Sigmoid colon (tissue), 7 donors: ENCODE measurements around the gene SLC10A2. TPM values are rescaled to one million over a fixed set of nuclear protein-coding genes. Genes with fewer than 3 reads are reported as not detected.
"Not testable (repeated sequence)": the region's sequence is repeated elsewhere in the genome, so short reads cannot be mapped to it uniquely, and the experiment has no call there.

Experiments
- DNase-seq: peaks from one replicate; pipeline ENCODE4 v3.0.0-alpha.2; 2019
- H3K27ac ChIP-seq, 4 donors: fragments of 200-600 bp; sonication (generic); one replicate each; pipeline ENCODE4 v1.5.1; 2016 to 2019; ENCODE audit warnings: mild to moderate bottlenecking in 1 of 4
- H3K27me3 ChIP-seq, 3 donors: fragments of 200-600 bp; sonication (generic); one replicate each; pipeline ENCODE4 v1.5.1; 2019; ENCODE audit warnings: mild to moderate bottlenecking in 1 of 3
- H3K36me3 ChIP-seq, 4 donors: fragments of 200-600 bp; sonication (generic); one replicate each; pipeline ENCODE4 v1.5.1; 2016 to 2019
- H3K4me1 ChIP-seq, 4 donors: fragments of 200-600 bp; sonication (generic); one replicate each; pipeline ENCODE4 v1.5.1; 2017 to 2019
- H3K4me3 ChIP-seq, 4 donors: fragments of 200-600 bp; sonication (generic); one replicate each; pipeline ENCODE4 v1.5.1; 2017 to 2019; ENCODE audit warnings: mild to moderate bottlenecking in 2 of 4, moderate library complexity in 1 of 4
- H3K9me3 ChIP-seq, 4 donors: fragments of 200-600 bp in 3 of 4; sonication (generic) in 3 of 4; one replicate each; pipeline versions ENCODE4 v1.5.1 to v1.6.1; 2013 to 2019
- EP300 ChIP-seq, 4 donors: sonication (generic); formaldehyde crosslinking; IDR thresholded peaks; one replicate each; pipeline ENCODE4 v1.6.1; 2017; ENCODE audit warnings: antibody characterized with exemption in 4 of 4
- POLR2A ChIP-seq, 2 donors: fragments of 450-650 bp; IDR thresholded peaks; one replicate each; pipeline ENCODE4 v1.6.1; 2016; ENCODE audit warnings: antibody characterized with exemption in 2 of 2, mild to moderate bottlenecking in 2 of 2, moderate library complexity in 2 of 2
- POLR2AphosphoS5 ChIP-seq, 4 donors: sonication (generic); formaldehyde crosslinking; IDR thresholded peaks; one replicate each; pipeline ENCODE4 v1.6.1; 2017; ENCODE audit warnings: antibody characterized with exemption in 4 of 4
- whole genome bisulfite sequencing, 2 donors: extraction: QIAGEN DNeasy Blood & Tissue Kit; methylation state at CpG; one replicate each; pipeline ENCODE4 v1.1.7; 2013; 5-methylcytosine and 5-hydroxymethylcytosine counted together
- intact Hi-C: fragments of 100-400 bp; cut with DNase I; formaldehyde crosslinking; loops from one replicate; pipeline ENCODE4 v1.15.1; 2023
- polyA plus RNA-seq, 3 donors: library from polyadenylated mRNA; stranded (reverse); fragments of 200-250 nt; gene quantifications; one replicate each; pipeline ENCODE4 v1.2.3, GENCODE V29; 2013
- total RNA-seq, 4 donors: library from RNA; depleted of rRNA; stranded (reverse); fragments of >200 nt; gene quantifications; one replicate each; pipeline ENCODE4 v1.1.0, GENCODE V29; 2016
- TF ChIP-seq, protein P1 (sequence below), 4 experiments: fragments of 450-650 bp in 3 of 4; fragments of 200-600 bp in 1 of 4; IDR thresholded peaks; one replicate each; pipeline ENCODE4 v1.5.1; 2016 to 2019; ENCODE audit warnings: antibody characterized with exemption in 4 of 4, mild to moderate bottlenecking in 3 of 4, moderate library complexity in 2 of 4
- donor health status: healthy with polysubstance abuse.
- donor health status: Bipolar disorder and iron deficiency.
- donor health status: healthy.

Gene SLC10A2, protein sequence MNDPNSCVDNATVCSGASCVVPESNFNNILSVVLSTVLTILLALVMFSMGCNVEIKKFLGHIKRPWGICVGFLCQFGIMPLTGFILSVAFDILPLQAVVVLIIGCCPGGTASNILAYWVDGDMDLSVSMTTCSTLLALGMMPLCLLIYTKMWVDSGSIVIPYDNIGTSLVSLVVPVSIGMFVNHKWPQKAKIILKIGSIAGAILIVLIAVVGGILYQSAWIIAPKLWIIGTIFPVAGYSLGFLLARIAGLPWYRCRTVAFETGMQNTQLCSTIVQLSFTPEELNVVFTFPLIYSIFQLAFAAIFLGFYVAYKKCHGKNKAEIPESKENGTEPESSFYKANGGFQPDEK
- not detected for total RNA-seq
- polyA plus RNA-seq, result under 1 TPM in 1 of 3 donors, not detected in 2; 0.29 TPM

DNA sequence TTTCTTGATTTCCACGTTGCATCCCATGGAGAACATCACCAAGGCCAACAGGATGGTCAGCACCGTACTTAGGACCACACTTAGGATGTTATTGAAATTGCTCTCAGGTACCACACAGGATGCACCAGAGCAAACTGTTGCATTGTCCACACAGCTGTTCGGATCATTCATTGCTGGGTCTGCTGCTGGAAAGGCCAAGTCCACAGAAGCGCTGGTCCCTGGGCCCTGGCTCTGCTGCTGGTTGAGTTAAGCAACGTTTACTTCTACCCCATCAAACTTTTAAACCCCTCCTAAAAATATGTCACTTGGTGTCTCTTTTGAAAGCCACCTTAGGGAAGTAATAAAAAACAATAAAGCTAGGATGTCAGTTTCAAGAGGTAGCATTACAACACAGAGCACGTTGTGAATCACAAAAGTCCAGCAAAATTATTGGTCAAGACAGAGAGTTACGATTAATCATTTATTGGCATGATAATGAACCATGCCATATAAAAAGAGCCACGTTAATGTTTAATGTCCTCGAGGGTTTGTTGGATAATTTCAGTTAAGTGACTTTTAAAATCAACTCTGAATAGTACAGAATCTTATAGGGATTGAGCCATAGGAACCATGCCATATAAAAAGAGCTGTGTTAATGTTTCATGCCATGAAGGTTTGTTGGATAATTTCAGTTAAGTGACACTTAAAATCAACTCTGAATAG is at the start of gene SLC10A2:
SLC10A2 (minus strand) TSS at position 339 of the 702 bp plus-strand sequence; CDS start at position 171, 168 bp downstream.
- DNase-seq, result no peak
- intact Hi-C loops, result no loop called here
- Histone ChIP-seq H3K4me3 (no peak within 1 kb of the TSS), H3K27me3 (no peaks in the 10 kb centered on the region), H3K9me3 (no peaks in the 10 kb centered on the region), H3K27ac (no peak within 1 kb of the TSS), H3K4me1 (no peaks in the 10 kb centered on the region), H3K36me3 (no peaks in the 10 kb centered on the region)
- 47 to 71% methylated on average over 9 of the region's 9 CpGs for WGBS, 2 donors
- TF ChIP-seq POLR2AphosphoS5 (IDR thresholded peaks at IDR 0.05), result no peak
- TF ChIP-seq, protein P1, sequence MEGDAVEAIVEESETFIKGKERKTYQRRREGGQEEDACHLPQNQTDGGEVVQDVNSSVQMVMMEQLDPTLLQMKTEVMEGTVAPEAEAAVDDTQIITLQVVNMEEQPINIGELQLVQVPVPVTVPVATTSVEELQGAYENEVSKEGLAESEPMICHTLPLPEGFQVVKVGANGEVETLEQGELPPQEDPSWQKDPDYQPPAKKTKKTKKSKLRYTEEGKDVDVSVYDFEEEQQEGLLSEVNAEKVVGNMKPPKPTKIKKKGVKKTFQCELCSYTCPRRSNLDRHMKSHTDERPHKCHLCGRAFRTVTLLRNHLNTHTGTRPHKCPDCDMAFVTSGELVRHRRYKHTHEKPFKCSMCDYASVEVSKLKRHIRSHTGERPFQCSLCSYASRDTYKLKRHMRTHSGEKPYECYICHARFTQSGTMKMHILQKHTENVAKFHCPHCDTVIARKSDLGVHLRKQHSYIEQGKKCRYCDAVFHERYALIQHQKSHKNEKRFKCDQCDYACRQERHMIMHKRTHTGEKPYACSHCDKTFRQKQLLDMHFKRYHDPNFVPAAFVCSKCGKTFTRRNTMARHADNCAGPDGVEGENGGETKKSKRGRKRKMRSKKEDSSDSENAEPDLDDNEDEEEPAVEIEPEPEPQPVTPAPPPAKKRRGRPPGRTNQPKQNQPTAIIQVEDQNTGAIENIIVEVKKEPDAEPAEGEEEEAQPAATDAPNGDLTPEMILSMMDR (IDR thresholded peaks at IDR 0.05), result no peak
- TF ChIP-seq POLR2A (IDR thresholded peaks at IDR 0.05), result no peak
- TF ChIP-seq EP300 (IDR thresholded peaks at IDR 0.05), result no peak

DNA sequence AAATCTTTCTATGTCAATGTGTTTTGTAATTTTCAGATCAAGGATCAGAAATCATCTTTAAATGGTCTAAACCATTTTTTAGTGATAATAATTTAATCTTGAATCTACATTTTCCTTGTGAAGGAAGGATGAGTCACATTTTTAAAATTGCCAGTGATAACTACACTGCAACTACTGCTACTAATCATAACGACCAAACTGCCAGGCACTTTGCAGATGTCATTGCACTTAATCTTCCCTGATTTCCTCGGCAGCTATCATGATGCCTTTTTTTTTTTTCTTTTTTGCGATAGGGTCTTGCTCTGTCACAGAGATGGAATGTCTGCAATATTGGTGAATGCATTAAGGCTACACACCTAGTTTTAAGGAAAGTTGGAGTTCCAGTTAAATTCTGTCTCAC is 41.4 kb upstream of the SLC10A2 start:
- Histone ChIP-seq H3K4me1 (no peaks in the 10 kb centered on the region), H3K27me3 (no peaks in the 10 kb centered on the region), H3K4me3 (no peak overlapping the region), H3K9me3 (no peaks in the 10 kb centered on the region), H3K36me3 (no peaks in the 10 kb centered on the region), H3K27ac (no peak overlapping the region)
- no peak for DNase-seq
- intact Hi-C loops, result no loop called here
- TF ChIP-seq, protein P1 (IDR thresholded peaks at IDR 0.05), result no peak
- TF ChIP-seq POLR2AphosphoS5 (IDR thresholded peaks at IDR 0.05), result no peak
- 50 to 74% methylated on average over 3 of the region's 3 CpGs for WGBS, 2 donors

DNA sequence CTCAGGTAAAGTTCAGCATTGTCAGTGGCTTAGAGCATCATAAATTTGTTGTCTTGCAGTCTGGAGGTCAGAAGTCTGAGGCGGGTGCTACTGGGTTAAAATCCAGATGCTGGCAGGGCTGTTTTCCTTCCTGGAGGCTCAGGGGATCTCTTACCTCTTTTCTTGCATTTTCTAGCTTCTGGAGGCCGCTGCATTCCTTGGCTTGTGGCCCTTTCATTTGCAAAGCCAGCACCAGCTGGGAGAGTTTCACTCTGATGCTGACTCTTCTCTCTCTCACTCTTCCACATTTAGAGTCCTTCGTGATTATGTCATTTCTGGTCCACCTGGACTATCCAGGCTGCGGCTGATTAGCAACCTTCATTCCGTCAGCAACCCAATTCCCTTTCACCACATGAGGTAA is 38.1 kb upstream of the SLC10A2 start:
- Histone ChIP-seq H3K27ac (no peak overlapping the region), H3K4me1 (no peaks in the 10 kb centered on the region), H3K4me3 (no peak overlapping the region), H3K27me3 (no peaks in the 10 kb centered on the region), H3K9me3 (no peaks in the 10 kb centered on the region), H3K36me3 (no peaks in the 10 kb centered on the region)
- 80 to 86% methylated on average over 5 of the region's 5 CpGs for WGBS, 2 donors
- no peak for TF ChIP-seq POLR2AphosphoS5 (IDR thresholded peaks at IDR 0.05)
- TF ChIP-seq POLR2A (IDR thresholded peaks at IDR 0.05), result no peak
- TF ChIP-seq, protein P1 (IDR thresholded peaks at IDR 0.05), result no peak
- no peak for TF ChIP-seq EP300 (IDR thresholded peaks at IDR 0.05)
- intact Hi-C loops, result no loop called here
- DNase-seq, result no peak

DNA sequence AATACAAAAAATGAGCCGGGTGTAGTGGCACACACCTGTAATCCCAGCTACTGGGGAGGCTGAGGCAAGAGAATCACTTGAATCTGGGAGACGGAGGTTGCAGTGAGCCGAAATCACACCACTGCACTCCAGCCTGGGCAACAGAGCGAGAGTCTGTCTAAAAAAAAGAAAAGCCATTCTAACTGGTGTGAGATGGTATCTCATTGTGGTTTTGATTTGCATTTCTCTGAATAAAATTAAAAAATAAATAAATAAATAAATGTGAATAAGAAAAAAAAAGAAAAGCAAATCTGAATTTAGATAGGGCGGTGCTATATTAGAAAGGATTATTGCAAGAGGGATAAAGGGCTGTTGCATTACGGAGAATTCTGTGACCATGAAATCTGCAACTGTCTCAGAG is 37.2 kb upstream of the SLC10A2 start:
- DNase-seq, H3K36me3 ChIP-seq, H3K9me3 ChIP-seq, H3K27ac ChIP-seq, intact Hi-C loops, H3K4me3 ChIP-seq, H3K4me1 ChIP-seq, H3K27me3 ChIP-seq: not testable (repeated sequence)
- 93 to 95% methylated on average over 6 of the region's 6 CpGs for WGBS, 2 donors

DNA sequence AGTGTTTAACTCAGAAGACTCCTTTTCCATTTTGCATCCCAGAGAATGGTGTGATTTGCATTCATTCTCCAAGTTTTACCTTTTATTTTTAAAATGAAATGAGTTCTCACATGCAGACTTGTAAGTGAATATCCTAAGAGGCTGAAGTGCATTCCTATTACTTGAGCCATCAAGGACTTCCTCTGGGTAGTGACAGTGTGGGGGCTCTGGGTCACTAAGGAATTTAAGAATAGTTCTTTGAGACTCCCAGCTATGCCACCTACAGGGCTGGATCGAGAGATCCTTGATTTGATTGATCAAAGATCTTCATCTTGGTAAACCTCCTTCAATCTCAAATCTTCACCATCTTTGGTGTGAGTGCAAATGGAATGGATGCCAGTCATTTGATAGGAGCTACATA is 36.3 kb upstream of the SLC10A2 start:
- no peaks in the 10 kb centered on the region for H3K4me1 ChIP-seq
- DNase-seq, result no peak
- TF ChIP-seq EP300 (IDR thresholded peaks at IDR 0.05), result no peak
- TF ChIP-seq, protein P1 (IDR thresholded peaks at IDR 0.05), result no peak
- no peak for TF ChIP-seq POLR2A (IDR thresholded peaks at IDR 0.05)
- TF ChIP-seq POLR2AphosphoS5 (IDR thresholded peaks at IDR 0.05), result no peak
- H3K9me3 ChIP-seq, result no peaks in the 10 kb centered on the region
- intact Hi-C loops, result no loop called here
- no peak overlapping the region for H3K4me3 ChIP-seq
- no peaks in the 10 kb centered on the region for H3K27me3 ChIP-seq
- no peak overlapping the region for H3K27ac ChIP-seq
- no peaks in the 10 kb centered on the region for H3K36me3 ChIP-seq
- 74 to 88% methylated on average over 1 of the region's 1 CpG for WGBS, 2 donors
